BJ (cell line): ENCODE data around the gene CDADC1. TPM values are rescaled to one million over a fixed set of nuclear protein-coding genes. Genes with fewer than 3 reads are reported as not detected.

Source experiments
- CTCF ChIA-PET: fragments of 350-600 bp; formaldehyde crosslinking; extraction: SDS; loops from one replicate; lab custom pipeline; 2021; ENCODE audit warnings: antibody characterized with exemption, inconsistent platforms; lab: Yijun Ruan, JAX
- POLR2A ChIA-PET: fragments of 300-600 bp; sonication (Branson Sonifier 250); formaldehyde crosslinking; extraction: SDS; loops from one replicate; lab custom pipeline; 2021; ENCODE audit warnings: antibody characterized with exemption; lab: Charles Lee
- DNase-seq: peaks from one replicate; pipeline ENCODE4 v3.0.0-alpha.2; 2011; ENCODE audit warnings: low read depth
- H3K27me3 ChIP-seq: 2 replicates; pipeline ENCODE4 v1.6.0; 2011; ENCODE audit warnings: low read length; ENCODE audit not compliant: control insufficient read depth, insufficient read depth
- H3K36me3 ChIP-seq: 2 replicates; pipeline ENCODE4 v1.5.1; 2011; ENCODE audit warnings: low read length; ENCODE audit not compliant: control insufficient read depth, insufficient read depth
- H3K4me3 ChIP-seq: 2 replicates; pipeline ENCODE4 v1.5.1; 2011; ENCODE audit warnings: low read depth, mild to moderate bottlenecking, control low read depth, low read length
- CTCF ChIP-seq: IDR thresholded peaks from 2 replicates; pipeline ENCODE4 v1.5.1; 2011; ENCODE audit warnings: low read depth, mild to moderate bottlenecking, control low read depth, inconsistent platforms, low read length, moderate library complexity; ENCODE audit not compliant: insufficient read depth
- polyA plus RNA-seq: library from polyadenylated mRNA; depleted of rRNA; stranded (reverse); fragments of >200 nt; gene quantifications from 2 replicates; pipeline ENCODE4 v1.2.3, GENCODE V29; 2011

CDADC1 gene
- polyA plus RNA-seq, 1 experiment: 2.2 TPM

- no peak for TF ChIP-seq CTCF
- H3K27me3 ChIP-seq: no peaks in the 10 kb centered on the region
- CTCF ChIA-PET: no interaction called here
- no peak overlapping the region for H3K4me3 ChIP-seq
- no peak for DNase-seq
- POLR2A ChIA-PET: interaction anchor here (0.6 kb wide), 1 partner anchor 284 kb away, joined by 3 read pairs; no protein-coding TSS in a partner anchor
- peaks cover 1% of the 10 kb centered on the region for H3K36me3 ChIP-seq
These were observed 11.9 kb downstream of the CDADC1 start for GRCh38 chr13:49259586-49259985.

GRCh38 chr13:49262634-49263033 lies 14.9 kb downstream of the CDADC1 start:
- TF ChIP-seq CTCF: no peak
- no peak overlapping the region for H3K4me3 ChIP-seq
- H3K27me3 ChIP-seq: no peaks in the 10 kb centered on the region
- ChIA-PET POLR2A (no interaction called here), CTCF (interaction anchor here (1.3 to 1.9 kb wide), 2 partner anchors 18 to 23 kb away, joined by 4 read pairs; no protein-coding TSS in a partner anchor)
- H3K36me3 ChIP-seq: peaks cover 1% of the 10 kb centered on the region
- DNase-seq: no peak

GRCh38 chr13:49265822-49266221 lies 18.1 kb downstream of the CDADC1 start:
- CTCF ChIA-PET: interaction anchor here (1.0 kb wide), 1 partner anchor 32 kb away, joined by 3 read pairs; no protein-coding TSS in a partner anchor
- TF ChIP-seq CTCF: no peak

GRCh38 chr13:49271264-49271663 lies 23.5 kb downstream of the CDADC1 start:
- H3K4me3 ChIP-seq: no peak overlapping the region
- CTCF ChIA-PET: interaction anchor here (0.6 to 2.1 kb wide), 3 partner anchors 10 to 608 kb away, joined by 3 to 6 read pairs (median 5); no protein-coding TSS in a partner anchor
- no peaks in the 10 kb centered on the region; the same call in 1 of the 2 replicates for H3K36me3 ChIP-seq
- POLR2A ChIA-PET: no interaction called here
- no peak for DNase-seq
- TF ChIP-seq CTCF: no peak
- no peaks in the 10 kb centered on the region for H3K27me3 ChIP-seq

More at GRCh38 chr13:49265822-49266221, 18.1 kb downstream of the CDADC1 start:
- peak; percentile 11 for DNase-seq
- H3K4me3 ChIP-seq: no peak overlapping the region
- POLR2A ChIA-PET: no interaction called here
- H3K36me3 ChIP-seq: no peaks in the 10 kb centered on the region; the same call in 1 of the 2 replicates
- H3K27me3 ChIP-seq: no peaks in the 10 kb centered on the region

- Histone ChIP-seq H3K4me3 (no peak overlapping the region), H3K27me3 (no peaks in the 10 kb centered on the region), H3K36me3 (no peaks in the 10 kb centered on the region; the same call in 1 of the 2 replicates)
- POLR2A ChIA-PET: no interaction called here
- no peak for TF ChIP-seq CTCF
- CTCF ChIA-PET: interaction anchor here (2.1 kb wide), 1 partner anchor 9 kb away, joined by 6 read pairs; no protein-coding TSS in a partner anchor
- DNase-seq: no peak
These were observed 24.6 kb downstream of the CDADC1 start for GRCh38 chr13:49272296-49272695.
